Endothelial cell of umbilical vein (primary cell): ENCODE data around the gene TBC1D5.
"Not testable (repeated sequence)": the region's sequence is repeated elsewhere in the genome, so short reads cannot be mapped to it uniquely, and the experiment has no call there.

Source experiments
- CTCF ChIP-seq, 2 donors: IDR thresholded peaks; 1 replicate in 1 of 2; 2 replicates in 1 of 2; pipeline ENCODE4 v1.5.1; 2011; ENCODE audit warnings: low read length in 2 of 2, mild to moderate bottlenecking in 2 of 2, moderate library complexity in 2 of 2, control low read depth in 1 of 2, inconsistent platforms in 1 of 2, low read depth in 1 of 2; ENCODE audit not compliant: insufficient read depth in 1 of 2; ENCODE audit errors: extremely low read depth in 1 of 2
- EZH2 ChIP-seq: IDR thresholded peaks from 2 replicates; pipeline ENCODE4 v1.6.1; 2012; ENCODE audit warnings: borderline replicate concordance, low read depth, mild to moderate bottlenecking, moderate library complexity, low read length, inconsistent platforms; ENCODE audit not compliant: severe bottlenecking
- FOS ChIP-seq: IDR thresholded peaks from 2 replicates; pipeline ENCODE4 v1.6.1; 2011; ENCODE audit warnings: mild to moderate bottlenecking, low read length, moderate library complexity, borderline replicate concordance; ENCODE audit not compliant: insufficient read depth
- GATA2 ChIP-seq: IDR thresholded peaks from 2 replicates; pipeline ENCODE4 v1.7.0; 2011; ENCODE audit warnings: low read depth, mild to moderate bottlenecking, moderate library complexity, mixed read lengths, low read length; ENCODE audit not compliant: insufficient read length, insufficient read depth
- JUN ChIP-seq: IDR thresholded peaks from 2 replicates; pipeline ENCODE4 v1.6.1; 2011; ENCODE audit warnings: borderline replicate concordance, low read depth; ENCODE audit not compliant: insufficient read length, insufficient read depth
- MYC ChIP-seq: IDR thresholded peaks from one replicate; pipeline ENCODE4 v1.6.1; 2011; ENCODE audit warnings: mild to moderate bottlenecking, low read depth, low read length
- POLR2A ChIP-seq: IDR thresholded peaks from 2 replicates; pipeline ENCODE4 v1.6.1; 2012; ENCODE audit warnings: low read depth, mild to moderate bottlenecking, control low read depth, low read length
- POLR2AphosphoS5 ChIP-seq: IDR thresholded peaks from 2 replicates; pipeline ENCODE4 v1.6.1; 2012; ENCODE audit warnings: low read depth, mild to moderate bottlenecking, control low read depth, low read length, moderate library complexity; ENCODE audit not compliant: insufficient read depth

- TF ChIP-seq POLR2A; CTCF (IDR thresholded peaks at IDR 0.05; ENCODE audit: extremely low read depth in 1 of 2, insufficient read depth in 1 of 2, low read depth in 1 of 2, low read length in 2 of 2); POLR2AphosphoS5; EZH2; GATA2; MYC; JUN; FOS: not testable (repeated sequence)
Observed at GRCh38 chr3:17613017-17613416, 129.4 kb downstream of the TBC1D5 start.
